GM19372 (cell line): Measurements from ENCODE around the gene SLC4A3.

Source experiments
- ATAC-seq: cut with Tn5 transposase; IDR thresholded peaks from one replicate; pipeline ENCODE4 v1.9.1; 2021; ENCODE audit warnings: mild to moderate bottlenecking, low read depth, moderate library complexity; ENCODE audit not compliant: unreplicated experiment

SLC4A3 gene

GRCh38 chr2:219627103-219628100 is at the start of gene SLC4A3:
Gene SLC4A3, plus strand, starts transcription at chr2:219627630. Its CDS starts 363 bp downstream, at chr2:219627993.
- ATAC-seq: no peak

GRCh38 chr2:219578811-219579613 is 48.4 kb upstream of the SLC4A3 start:
- ATAC-seq: no peak

- no peak for ATAC-seq
These were observed 46.1 kb upstream of the SLC4A3 start for GRCh38 chr2:219581346-219581745.

GRCh38 chr2:219591091-219591490 is 36.3 kb upstream of the SLC4A3 start:
- no peak for ATAC-seq

- no peak for ATAC-seq
These were observed 34.7 kb upstream of the SLC4A3 start for GRCh38 chr2:219592736-219593135.

GRCh38 chr2:219593154-219593553 is 34.3 kb upstream of the SLC4A3 start:
- ATAC-seq: no peak

- ATAC-seq: no peak
These were observed 32.2 kb upstream of the SLC4A3 start for GRCh38 chr2:219595256-219595655.

- peak; percentile 5 for ATAC-seq
These were observed 30.4 kb upstream of the SLC4A3 start for GRCh38 chr2:219596954-219597551.

GRCh38 chr2:219597552-219598307 is 29.7 kb upstream of the SLC4A3 start, which contains the start of gene STK11IP:
Gene STK11IP, plus strand, starts transcription at chr2:219597857. Its CDS starts 263 bp downstream, at chr2:219598120.
- ATAC-seq: peak; percentile 88

GRCh38 chr2:219598308-219599078 is 28.9 kb upstream of the SLC4A3 start:
- ATAC-seq: no peak

GRCh38 chr2:219603771-219604170 is 23.7 kb upstream of the SLC4A3 start:
- ATAC-seq: no peak

GRCh38 chr2:219605607-219605954 is 21.8 kb upstream of the SLC4A3 start:
- ATAC-seq: no peak

GRCh38 chr2:219607931-219608330 is 19.5 kb upstream of the SLC4A3 start:
- no peak for ATAC-seq

- no peak for ATAC-seq
These were observed 18.9 kb upstream of the SLC4A3 start for GRCh38 chr2:219608399-219608964.

- no peak for ATAC-seq
These were observed 18.2 kb upstream of the SLC4A3 start for GRCh38 chr2:219609149-219609750.

GRCh38 chr2:219611306-219611705 is 16.1 kb upstream of the SLC4A3 start:
- no peak for ATAC-seq

- no peak for ATAC-seq
These were observed 15.4 kb upstream of the SLC4A3 start for GRCh38 chr2:219611866-219612576.
